Kidney epithelial cell (primary cell): ENCODE results near the gene APRT. TPM values are rescaled to one million over a fixed set of nuclear protein-coding genes. Genes with fewer than 3 reads are reported as not detected.

Experiments used
- DNase-seq: peaks from one replicate; pipeline ENCODE4 v3.0.0-alpha.2; 2010; ENCODE audit warnings: low read depth
- H3K27me3 ChIP-seq: 2 replicates; pipeline ENCODE4 v1.6.0; 2011; ENCODE audit warnings: low read length; ENCODE audit not compliant: control insufficient read depth, insufficient read depth
- H3K36me3 ChIP-seq: 2 replicates; pipeline ENCODE4 v1.5.1; 2011; ENCODE audit warnings: low read length; ENCODE audit not compliant: control insufficient read depth, insufficient read depth
- H3K4me3 ChIP-seq: 2 replicates; pipeline ENCODE4 v1.5.1; 2011; ENCODE audit warnings: low read depth, mild to moderate bottlenecking, control low read depth, low read length
- CTCF ChIP-seq: IDR thresholded peaks from 2 replicates; pipeline ENCODE4 v1.5.1; 2011; ENCODE audit warnings: mild to moderate bottlenecking, moderate library complexity, low read length, control low read depth, inconsistent platforms; ENCODE audit not compliant: insufficient read depth, poor library complexity, severe bottlenecking
- total RNA-seq: library from RNA; depleted of rRNA; stranded (reverse); fragments of >200 nt; gene quantifications from 2 replicates; pipeline ENCODE4 v1.2.3, GENCODE V29; 2015

The APRT gene
- total RNA-seq, 1 donor from 2014 or later, result 218 TPM

DNA sequence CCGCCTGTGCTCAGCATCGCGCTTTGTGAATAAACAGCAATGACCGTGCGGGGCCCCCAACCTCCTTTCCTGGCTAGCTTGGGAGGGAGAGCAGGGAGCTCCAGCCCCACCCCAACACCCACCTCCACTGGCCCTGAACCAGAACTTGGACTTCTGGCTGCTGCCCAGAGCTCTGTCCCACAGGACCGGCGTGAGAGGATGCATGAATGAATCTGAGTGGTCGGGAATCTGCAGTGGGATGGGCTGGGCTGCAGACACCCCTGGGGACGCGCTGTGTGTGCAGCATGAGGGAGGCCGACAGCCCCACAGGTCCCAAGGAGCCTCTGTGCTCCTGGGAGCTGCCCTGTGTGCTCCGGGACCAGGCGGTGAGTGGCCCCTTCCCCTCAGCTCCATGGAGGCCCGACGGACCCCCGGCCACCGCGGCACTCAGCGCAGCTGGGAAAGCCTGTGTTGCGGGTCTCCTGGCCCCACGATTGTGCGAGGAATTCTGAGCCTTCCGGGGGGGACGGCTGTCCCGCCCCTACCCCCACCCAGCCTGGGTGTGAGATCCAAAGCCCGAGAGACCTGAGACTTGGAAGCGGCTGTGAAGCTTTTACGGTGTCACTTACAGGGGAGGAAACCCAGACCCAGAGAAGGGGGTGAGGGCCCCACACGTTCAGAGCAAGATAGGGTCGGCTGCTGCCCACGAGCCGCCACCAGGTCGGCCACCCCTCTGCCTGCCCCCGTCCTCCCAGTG is 32.2 kb downstream of the APRT start:
- no peaks in the 10 kb centered on the region for H3K27me3 ChIP-seq
- no peak overlapping the region for H3K4me3 ChIP-seq
- no peak for TF ChIP-seq CTCF
- no peak for DNase-seq
- no peaks in the 10 kb centered on the region for H3K36me3 ChIP-seq

GRCh38 chr16:88778541-88779065 is 33.1 kb downstream of the APRT start:
- Histone ChIP-seq H3K4me3 (no peak overlapping the region), H3K27me3 (no peaks in the 10 kb centered on the region), H3K36me3 (no peaks in the 10 kb centered on the region)
- DNase-seq, result no peak
- TF ChIP-seq CTCF, result no peak

DNA sequence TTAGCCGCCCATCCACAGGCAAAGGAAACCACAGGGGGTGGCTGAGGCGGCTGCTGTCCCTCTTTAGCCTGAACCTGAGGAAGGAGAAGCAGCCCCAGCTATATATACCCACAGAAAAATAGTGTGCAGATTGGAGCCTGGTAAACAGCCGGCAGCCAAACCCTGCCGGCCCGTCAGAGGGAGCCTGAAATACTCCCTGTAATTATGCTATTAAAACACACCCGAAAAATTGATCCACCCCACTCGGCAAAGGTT is 33.5 kb downstream of the APRT start:
- H3K27me3 ChIP-seq, result no peaks in the 10 kb centered on the region
- H3K4me3 ChIP-seq, result no peak overlapping the region
- no peaks in the 10 kb centered on the region for H3K36me3 ChIP-seq
- no peak for TF ChIP-seq CTCF
- DNase-seq, result no peak

DNA sequence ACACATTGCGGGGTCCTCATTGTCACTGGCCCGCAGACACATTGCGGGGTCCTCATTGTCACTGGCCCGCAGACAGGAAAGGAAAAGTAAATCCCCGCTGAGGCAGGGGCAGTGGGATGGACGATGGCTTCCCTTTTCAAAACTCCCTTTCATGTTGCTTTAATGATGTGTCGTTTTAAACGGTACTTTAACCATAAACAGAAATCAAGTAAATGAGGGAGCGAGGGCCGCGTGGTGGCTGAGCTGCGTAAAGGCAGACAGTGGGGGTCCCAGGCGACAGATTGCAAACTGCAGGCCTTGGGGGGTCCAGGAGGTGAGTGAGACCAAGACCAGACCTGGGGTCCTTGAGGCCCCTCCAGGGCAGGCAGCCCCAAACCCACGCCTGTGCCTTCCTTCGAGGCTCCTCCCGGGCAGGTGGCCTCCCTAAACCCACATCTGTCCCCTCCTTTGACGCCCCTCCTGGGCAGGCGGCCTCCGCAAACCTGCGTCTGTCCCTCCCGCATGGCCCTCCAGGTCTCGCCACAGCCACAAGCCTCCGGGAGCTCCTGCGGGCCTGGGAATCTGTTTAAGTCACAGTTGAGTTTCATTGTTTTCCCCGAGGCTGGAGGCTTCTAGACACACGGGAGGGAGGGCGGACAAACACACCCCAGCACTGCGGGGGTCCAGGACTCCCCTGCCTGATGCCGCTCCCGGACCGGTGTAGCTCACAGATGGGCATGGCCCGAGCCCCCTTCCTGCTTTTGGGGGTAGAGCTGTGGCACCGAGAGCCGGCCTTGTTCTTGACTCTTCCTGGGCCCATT is 34.1 kb downstream of the APRT start:
- no peaks in the 10 kb centered on the region for H3K36me3 ChIP-seq

GRCh38 chr16:88775825-88776224 is 35.9 kb downstream of the APRT start:
- TF ChIP-seq CTCF, result no peak

More for the DNA sequence above, 34.1 kb downstream of the APRT start:
- no peak for TF ChIP-seq CTCF
- no peak for DNase-seq
- Histone ChIP-seq H3K4me3 (no peak overlapping the region), H3K27me3 (no peaks in the 10 kb centered on the region)

More at GRCh38 chr16:88775825-88776224, 35.9 kb downstream of the APRT start:
- Histone ChIP-seq H3K27me3 (no peaks in the 10 kb centered on the region), H3K36me3 (no peaks in the 10 kb centered on the region), H3K4me3 (no peak overlapping the region)
- no peak for DNase-seq
